ENCODE data around the gene RNF26. TPM values are rescaled to one million over a fixed set of nuclear protein-coding genes. Genes with fewer than 3 reads are reported as not detected.

Gene RNF26
- total and polyA plus RNA-seq, 8 donors: 22.0 to 37.0 (median 28.4) TPM

- Histone ChIP-seq H3K9me3 (peaks cover 0 to 7% of the 10 kb centered on the region in 2 donors), H3K27ac (no peak overlapping the region), H3K27me3 (no peaks in the 10 kb centered on the region), H3K36me3 (peaks cover 0 to 88% of the 10 kb centered on the region in 2 donors), H3K4me1 (peaks cover 0 to 3% of the 10 kb centered on the region in 2 donors), H3K4me3 (no peak overlapping the region)
- intact Hi-C loops (cut with DNase I): no loop called here
- no peak for TF ChIP-seq CTCF (IDR thresholded peaks at IDR 0.05)
- no peak for ATAC-seq
- DNase-seq: no peak
Measured at GRCh38 chr11:119293461-119293860, 40.9 kb upstream of the RNF26 start.

GRCh38 chr11:119295178-119295577 lies 39.1 kb upstream of the RNF26 start:
- TF ChIP-seq CTCF (IDR thresholded peaks at IDR 0.05): no peak
- H3K4me3 ChIP-seq: no peak overlapping the region
- peaks cover 0 to 7% of the 10 kb centered on the region in 2 donors for H3K9me3 ChIP-seq
- no peak for ATAC-seq
- no peak overlapping the region for H3K27ac ChIP-seq
- H3K36me3 ChIP-seq: peaks cover 0 to 93% of the 10 kb centered on the region in 2 donors
- no peak for DNase-seq
- H3K4me1 ChIP-seq: peaks cover 0 to 3% of the 10 kb centered on the region in 2 donors
- intact Hi-C loops (cut with DNase I): no loop called here
- H3K27me3 ChIP-seq: no peaks in the 10 kb centered on the region

GRCh38 chr11:119297938-119298337 lies 36.4 kb upstream of the RNF26 start:
- peaks cover 0 to 95% of the 10 kb centered on the region in 2 donors for H3K36me3 ChIP-seq

GRCh38 chr11:119298726-119299125 lies 35.6 kb upstream of the RNF26 start:
- TF ChIP-seq CTCF (IDR thresholded peaks at IDR 0.05): no peak
- Histone ChIP-seq H3K4me3 (no peak overlapping the region), H3K27ac (no peak overlapping the region), H3K4me1 (peaks cover 0 to 3% of the 10 kb centered on the region in 2 donors), H3K9me3 (no peaks in the 10 kb centered on the region), H3K36me3 (peaks cover 0 to 95% of the 10 kb centered on the region in 2 donors), H3K27me3 (no peaks in the 10 kb centered on the region)
- intact Hi-C loops (cut with DNase I): no loop called here
- no peak for ATAC-seq
- DNase-seq: no peak

More at GRCh38 chr11:119297938-119298337, 36.4 kb upstream of the RNF26 start:
- Histone ChIP-seq H3K27ac (no peak overlapping the region), H3K4me3 (no peak overlapping the region), H3K27me3 (no peaks in the 10 kb centered on the region), H3K4me1 (peaks cover 0 to 3% of the 10 kb centered on the region in 2 donors), H3K9me3 (no peaks in the 10 kb centered on the region)
- no peak for TF ChIP-seq CTCF (IDR thresholded peaks at IDR 0.05)
- intact Hi-C loops (cut with DNase I): no loop called here
- no peak for ATAC-seq
- no peak for DNase-seq

GRCh38 chr11:119299416-119299815 lies 34.9 kb upstream of the RNF26 start:
- Histone ChIP-seq H3K4me1 (peaks cover 0 to 3% of the 10 kb centered on the region in 2 donors), H3K9me3 (no peaks in the 10 kb centered on the region), H3K36me3 (peaks cover 0 to 96% of the 10 kb centered on the region in 2 donors), H3K27me3 (no peaks in the 10 kb centered on the region), H3K4me3 (no peak overlapping the region), H3K27ac (no peak overlapping the region)
- TF ChIP-seq CTCF (IDR thresholded peaks at IDR 0.05): no peak
- intact Hi-C loops (cut with DNase I): no loop called here
- ATAC-seq (no peak), DNase-seq (no peak)
